ENCODE results near the gene HNRNPH1. TPM values are rescaled to one million over a fixed set of nuclear protein-coding genes. Genes with fewer than 3 reads are reported as not detected.

Gene HNRNPH1
- total RNA-seq, 4 donors from 2014 or later: 447 to 493 (median 473) TPM

DNA sequence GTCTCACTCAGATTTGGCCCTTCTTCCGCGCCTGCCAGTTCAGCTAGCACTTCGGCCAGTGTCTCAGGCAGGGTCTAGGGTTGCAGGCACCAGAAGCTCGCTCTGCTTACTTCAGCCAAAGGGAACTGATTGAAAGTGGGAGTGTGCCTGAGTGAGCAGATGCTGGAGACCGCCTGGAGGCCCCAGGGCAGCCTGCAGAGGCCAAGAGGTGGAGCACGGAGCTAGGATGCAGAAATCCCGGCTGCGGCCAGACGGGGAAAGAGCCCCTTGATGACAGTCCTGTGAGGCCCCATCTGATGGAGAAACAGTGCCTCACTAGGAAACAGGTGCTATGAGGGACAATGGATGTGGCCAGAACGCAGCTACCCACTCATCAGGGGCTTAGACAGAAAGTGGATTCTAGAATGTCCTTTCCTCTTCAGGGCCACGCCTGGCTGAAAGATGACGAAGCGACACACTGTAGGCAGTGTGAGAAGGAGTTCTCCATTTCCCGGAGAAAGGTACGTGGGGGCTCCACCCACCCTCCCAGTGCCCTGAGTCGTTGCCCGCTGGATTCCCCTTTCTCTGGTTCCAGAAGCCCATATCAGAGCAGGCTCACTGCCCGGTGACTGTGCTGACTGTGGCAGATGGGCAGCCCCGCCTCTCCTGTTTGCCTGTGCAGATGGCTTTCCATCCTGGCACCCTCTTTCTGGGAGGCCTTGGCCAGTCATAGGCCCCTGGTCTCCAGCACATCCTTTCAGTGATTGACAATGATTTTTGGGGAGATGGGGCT, 16.1 kb downstream of the HNRNPH1 start:
- TF ChIP-seq, protein P1, sequence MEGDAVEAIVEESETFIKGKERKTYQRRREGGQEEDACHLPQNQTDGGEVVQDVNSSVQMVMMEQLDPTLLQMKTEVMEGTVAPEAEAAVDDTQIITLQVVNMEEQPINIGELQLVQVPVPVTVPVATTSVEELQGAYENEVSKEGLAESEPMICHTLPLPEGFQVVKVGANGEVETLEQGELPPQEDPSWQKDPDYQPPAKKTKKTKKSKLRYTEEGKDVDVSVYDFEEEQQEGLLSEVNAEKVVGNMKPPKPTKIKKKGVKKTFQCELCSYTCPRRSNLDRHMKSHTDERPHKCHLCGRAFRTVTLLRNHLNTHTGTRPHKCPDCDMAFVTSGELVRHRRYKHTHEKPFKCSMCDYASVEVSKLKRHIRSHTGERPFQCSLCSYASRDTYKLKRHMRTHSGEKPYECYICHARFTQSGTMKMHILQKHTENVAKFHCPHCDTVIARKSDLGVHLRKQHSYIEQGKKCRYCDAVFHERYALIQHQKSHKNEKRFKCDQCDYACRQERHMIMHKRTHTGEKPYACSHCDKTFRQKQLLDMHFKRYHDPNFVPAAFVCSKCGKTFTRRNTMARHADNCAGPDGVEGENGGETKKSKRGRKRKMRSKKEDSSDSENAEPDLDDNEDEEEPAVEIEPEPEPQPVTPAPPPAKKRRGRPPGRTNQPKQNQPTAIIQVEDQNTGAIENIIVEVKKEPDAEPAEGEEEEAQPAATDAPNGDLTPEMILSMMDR (IDR thresholded peaks at IDR 0.05; ENCODE audit: low read depth): no peak

- TF ChIP-seq, protein P1 (IDR thresholded peaks at IDR 0.05; ENCODE audit: low read depth): no peak
These were observed 16.6 kb downstream of the HNRNPH1 start for GRCh38 chr5:179606910-179607159.

DNA sequence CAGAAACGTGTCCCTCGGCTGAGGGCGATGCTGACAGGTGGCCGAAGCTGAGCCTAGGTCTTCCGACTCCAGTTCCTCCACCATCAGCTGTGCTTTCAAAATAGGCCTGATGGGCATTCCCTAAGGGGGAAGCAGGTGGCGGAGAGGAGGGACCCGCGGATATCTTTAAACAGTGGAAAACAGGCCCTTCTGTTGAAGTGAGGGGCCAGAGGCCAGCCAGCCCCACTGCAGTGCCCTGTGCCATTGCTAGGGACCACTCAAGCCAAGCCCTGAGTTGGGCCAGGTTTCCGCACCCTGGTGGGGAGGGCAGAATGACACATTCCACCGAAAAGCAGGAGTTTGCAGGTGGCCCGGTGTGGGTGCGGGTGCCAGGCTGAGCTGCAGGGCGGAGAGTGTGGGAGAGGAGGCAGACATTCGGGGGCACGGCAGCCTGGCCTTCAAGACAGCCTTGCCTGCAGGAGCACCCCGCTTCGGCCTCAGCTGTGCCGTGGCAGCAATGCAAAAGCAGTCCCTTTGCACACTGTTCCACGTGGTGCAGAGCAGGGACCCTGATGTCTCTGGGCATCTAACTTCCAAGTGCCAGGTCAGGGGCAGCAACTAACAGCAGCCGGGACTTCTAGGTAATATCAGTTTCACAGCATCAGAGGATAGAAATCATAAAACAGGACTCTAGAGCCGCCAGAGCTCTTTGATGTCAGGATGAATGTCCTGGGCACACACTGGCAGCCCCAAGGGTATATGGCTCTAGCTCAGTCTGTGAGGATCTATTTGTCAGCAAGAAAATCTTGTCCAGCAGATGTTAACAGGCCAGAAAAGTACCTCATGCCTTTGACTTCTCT, 17.2 kb downstream of the HNRNPH1 start:
- TF ChIP-seq, protein P1 (IDR thresholded peaks at IDR 0.05; ENCODE audit: low read depth): no peak

DNA sequence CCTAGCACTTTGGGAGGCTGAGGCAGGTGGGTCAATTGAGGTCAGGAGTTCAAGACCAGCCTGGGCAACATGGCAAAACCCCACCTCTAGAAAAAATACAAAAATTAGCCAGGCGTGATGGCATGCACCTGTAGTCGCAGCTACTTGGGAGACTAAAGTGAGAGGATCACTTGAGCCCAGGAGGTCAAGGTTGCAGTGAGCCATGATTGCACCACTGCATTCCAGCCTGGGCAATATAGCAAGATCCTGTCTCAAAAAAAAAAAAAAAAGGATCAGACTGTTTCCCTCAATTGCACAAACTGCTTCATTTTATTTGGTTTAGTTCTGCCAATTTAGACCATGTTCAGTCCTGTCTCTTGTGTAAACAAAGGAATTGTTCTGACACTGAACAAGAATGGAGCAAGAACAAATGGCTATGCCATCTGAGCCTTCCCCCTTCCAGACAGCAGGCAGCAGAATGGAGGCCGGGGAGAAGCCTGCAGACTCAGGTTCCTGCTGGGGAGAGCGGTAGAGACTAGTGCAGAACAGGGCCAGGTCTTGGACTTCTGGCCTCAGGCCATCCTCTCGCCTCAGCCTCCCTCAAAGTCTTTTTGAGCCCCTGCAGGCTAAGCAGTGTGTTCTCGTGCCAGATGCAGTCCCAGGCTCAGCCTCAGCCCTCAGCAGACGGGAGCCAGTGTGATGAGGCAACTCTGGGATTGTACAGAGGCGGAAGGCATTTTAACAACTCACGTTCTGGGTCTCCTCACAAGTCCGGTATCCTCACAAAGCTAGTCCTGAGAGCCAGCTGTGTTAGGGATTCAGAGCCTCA, 18.2 kb downstream of the HNRNPH1 start:
- TF ChIP-seq, protein P1 (IDR thresholded peaks at IDR 0.05; ENCODE audit: low read depth): no peak

- TF ChIP-seq, protein P1 (IDR thresholded peaks at IDR 0.05; ENCODE audit: low read depth): no peak
These were observed 20.2 kb downstream of the HNRNPH1 start for GRCh38 chr5:179603308-179603707.

- TF ChIP-seq, protein P1 (IDR thresholded peaks at IDR 0.05; ENCODE audit: low read depth): no peak
These were observed 21.4 kb downstream of the HNRNPH1 start for GRCh38 chr5:179601871-179602625.
